GM18508 (cell line): ENCODE measurements around the gene WDR81.
A peak's percentile ranks its signal among the peaks of the same experiment; 100 is the strongest.
"Not testable (repeated sequence)": the region's sequence is repeated elsewhere in the genome, so short reads cannot be mapped to it uniquely, and the experiment has no call there.

Experiments
- ATAC-seq: cut with Tn5 transposase; IDR thresholded peaks from one replicate; pipeline ENCODE4 v1.9.1; 2021; ENCODE audit warnings: moderate number of reproducible peaks; ENCODE audit not compliant: insufficient read depth, unreplicated experiment

WDR81 gene

DNA sequence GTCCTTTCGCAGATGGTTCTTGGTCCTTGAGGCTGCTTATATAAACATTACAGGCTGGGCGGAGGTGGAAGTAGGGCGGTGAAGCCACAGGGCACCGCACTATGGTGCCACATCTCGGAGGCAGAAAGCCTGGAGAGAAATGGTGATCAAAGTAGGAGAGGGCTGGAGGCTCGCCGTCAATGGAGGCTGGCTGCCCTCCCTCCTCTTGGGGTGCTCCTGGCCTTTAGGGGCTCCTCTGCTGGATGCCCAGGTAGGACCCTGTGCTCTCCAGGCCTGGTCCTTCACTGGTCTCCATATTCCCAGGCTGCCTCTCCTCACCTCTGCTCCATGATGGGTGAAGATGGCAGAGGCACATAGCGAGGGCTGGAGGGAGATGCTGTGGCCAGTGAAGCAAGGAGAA is 12.2 kb upstream of the WDR81 start:
- ATAC-seq = no peak

DNA sequence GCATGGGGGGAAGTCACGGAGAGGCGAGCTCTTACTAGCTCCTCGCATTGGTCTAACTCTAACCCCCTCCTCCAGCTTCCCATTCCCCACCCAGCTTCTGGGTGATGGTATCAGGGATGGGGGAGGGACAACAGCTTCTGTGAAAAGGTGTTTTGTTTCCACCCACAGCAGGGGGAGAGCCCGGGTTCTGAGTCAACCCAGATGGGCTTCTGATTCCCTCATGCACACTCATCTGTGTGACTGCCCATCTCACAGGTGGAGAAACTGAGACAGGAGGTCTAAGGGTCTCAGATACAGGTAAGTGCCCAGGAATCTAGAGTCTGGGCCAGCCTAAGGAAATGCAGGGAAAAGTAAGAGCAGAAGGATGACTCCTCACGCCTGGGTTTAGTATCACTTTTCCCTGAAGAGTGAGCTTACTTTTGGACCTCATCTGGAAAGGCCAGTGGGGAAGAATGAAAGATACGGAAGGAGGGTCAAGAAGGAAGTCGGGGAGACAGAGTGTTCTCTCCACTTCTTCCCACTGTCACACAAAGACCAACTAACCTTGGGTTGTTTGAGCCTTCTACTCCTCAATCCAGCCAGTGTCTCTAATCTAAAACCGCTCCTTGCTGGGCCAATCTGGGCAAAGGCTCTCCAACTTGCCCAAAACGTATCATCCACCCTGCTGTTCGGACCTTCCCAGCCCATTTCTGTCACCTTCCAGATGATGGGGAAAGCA is 11.2 kb upstream of the WDR81 start:
- ATAC-seq = no peak

DNA sequence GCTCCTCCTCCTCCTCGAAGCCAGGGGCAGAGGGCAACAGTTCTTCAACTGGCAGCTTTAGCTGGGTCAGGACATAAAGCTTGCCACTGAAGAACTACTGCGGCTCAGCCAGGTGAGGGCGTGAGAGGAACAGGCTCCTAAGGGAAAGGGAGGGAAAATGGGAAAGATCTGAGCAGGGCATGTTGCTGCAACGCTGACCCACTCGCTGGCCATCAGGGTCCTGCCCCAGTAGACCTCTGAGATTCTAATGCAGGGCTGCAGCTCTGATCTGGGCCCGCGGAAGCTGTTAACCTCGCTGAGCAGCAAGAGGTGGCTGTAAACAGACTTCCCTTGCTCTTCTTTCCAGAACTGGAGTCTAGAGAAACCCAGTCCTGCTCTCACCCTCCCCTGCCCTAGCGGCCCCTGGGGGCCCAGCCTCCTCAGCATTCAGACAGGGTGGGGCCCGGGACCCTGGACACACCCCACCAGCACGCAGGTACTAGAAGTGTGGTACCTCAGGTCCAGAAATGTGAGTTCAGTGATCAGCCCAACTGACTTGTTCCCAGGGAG is 10.6 kb upstream of the WDR81 start:
- ATAC-seq = no peak

DNA sequence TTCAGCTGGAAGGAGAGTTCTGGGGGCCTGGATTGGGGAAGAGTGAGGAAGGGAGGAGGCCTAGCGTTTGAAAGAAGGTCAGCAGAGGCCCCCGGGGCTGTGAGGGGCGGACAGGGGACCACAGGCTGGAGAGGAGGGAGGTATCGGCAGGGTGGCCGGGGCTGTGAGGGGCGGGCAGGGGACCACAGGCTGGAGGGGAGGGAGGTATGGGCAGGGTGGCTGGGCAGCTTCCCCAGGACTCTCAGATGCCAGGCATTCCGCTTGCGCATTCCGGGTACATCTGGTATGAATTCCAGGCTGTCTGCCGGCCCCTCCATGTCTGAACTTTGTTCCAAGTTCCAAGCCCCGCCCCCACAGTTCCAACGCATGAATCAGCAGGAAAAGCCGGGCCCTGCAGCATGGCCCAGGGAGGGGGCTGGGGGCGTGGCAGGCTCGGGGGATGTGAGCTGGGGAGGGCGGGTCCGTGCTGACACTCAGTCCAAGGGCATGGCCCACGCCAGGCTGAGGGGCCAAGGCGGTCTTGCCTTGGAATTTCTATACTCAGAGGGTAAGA is 10.0 kb upstream of the WDR81 start:
- ATAC-seq = no peak

DNA sequence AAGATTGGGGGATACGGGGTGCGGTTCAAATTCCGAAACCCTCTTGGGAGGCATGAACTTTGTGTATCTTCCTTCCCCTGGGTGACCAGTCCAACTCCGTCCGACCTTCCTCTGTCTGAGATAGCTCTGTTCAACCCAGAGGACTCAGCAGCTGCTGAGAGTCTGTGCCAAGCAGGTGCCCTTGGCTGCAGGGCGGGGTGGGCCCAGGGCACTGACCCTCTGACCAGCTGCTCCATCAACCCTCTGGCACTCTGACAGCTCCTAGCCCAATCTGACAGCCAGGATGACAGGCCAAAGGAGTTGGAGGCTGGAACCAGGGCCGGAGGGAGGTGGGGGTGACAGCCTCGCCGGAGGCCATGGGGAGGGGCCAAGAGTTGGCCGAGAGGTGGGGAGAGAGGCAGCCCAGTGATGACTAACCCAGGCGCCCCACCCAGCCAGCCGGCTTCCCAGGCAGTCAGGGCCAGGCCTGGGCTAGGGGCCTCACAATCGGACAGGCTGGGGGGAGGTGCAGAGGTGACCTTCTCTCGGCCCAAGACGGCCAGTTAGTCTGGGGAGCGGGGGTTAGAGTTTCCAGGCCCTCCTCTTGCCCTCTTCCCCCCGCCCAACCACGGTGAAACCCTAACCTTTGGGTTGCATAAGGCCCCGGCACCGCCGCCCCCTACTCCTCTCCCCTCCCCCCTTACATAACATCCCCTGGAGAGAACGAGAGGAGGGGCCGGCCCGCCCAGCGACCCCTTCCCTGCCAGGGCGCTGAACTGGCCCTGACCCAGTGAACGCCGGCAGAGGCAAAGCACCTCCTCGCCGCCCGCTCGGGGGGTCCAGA is 9.3 kb upstream of the WDR81 start:
- ATAC-seq = no peak

DNA sequence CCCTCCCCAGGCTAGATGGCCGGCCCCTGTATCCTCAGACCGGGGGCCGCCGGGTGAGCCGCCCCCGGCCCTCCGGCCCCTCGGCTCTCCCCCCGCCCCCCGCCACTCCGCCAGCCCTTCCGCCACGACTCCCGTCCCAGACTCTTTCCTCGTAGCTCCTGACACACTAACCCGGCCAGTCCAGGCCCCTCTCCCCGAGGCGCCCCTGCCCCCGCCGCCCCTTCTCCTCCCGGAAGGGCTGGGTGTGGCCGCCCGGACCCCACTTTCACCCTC is 8.8 kb upstream of the WDR81 start:
- ATAC-seq = no peak

DNA sequence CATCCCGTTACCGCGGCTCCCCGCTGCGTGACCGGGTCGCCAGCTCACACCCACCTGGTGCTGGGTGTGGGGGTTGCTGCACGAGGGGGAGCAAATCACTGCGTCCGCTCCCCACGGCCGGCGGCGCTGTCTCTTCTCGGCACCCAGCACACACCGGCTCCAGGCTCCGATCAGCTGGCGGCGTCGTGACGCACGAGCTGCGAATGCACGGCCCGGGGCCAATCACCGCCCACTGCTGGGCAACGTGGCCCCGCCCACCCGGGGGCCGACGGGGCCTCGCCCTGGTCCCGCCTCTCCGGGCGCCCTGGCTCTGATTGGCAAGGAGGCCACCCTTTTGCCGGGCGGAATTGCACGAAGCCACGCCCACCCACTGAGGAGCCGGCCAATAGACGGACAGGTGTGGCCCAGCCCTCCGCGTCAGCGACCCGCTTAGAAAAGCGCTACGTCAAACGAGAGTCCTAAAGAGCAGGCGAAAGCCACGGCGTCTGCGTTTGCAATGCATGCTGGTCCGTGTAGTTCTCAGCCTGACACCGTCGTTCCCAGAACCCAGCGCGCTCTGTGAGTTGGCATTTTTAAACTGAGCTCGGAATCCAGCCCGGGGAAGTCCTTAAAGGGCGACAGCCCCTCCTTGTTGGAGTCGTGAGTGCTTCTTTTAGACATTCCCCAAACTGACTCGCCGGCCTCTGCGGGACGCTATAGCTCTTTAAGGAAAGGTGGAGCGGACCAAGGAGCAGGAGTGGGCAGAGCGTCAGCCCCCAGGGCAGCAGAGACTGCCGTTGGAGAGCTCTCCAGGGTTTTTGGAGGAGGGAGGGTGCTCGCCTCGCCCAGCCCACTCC is 8.2 kb upstream of the WDR81 start:
- ATAC-seq = peak; percentile 50

DNA sequence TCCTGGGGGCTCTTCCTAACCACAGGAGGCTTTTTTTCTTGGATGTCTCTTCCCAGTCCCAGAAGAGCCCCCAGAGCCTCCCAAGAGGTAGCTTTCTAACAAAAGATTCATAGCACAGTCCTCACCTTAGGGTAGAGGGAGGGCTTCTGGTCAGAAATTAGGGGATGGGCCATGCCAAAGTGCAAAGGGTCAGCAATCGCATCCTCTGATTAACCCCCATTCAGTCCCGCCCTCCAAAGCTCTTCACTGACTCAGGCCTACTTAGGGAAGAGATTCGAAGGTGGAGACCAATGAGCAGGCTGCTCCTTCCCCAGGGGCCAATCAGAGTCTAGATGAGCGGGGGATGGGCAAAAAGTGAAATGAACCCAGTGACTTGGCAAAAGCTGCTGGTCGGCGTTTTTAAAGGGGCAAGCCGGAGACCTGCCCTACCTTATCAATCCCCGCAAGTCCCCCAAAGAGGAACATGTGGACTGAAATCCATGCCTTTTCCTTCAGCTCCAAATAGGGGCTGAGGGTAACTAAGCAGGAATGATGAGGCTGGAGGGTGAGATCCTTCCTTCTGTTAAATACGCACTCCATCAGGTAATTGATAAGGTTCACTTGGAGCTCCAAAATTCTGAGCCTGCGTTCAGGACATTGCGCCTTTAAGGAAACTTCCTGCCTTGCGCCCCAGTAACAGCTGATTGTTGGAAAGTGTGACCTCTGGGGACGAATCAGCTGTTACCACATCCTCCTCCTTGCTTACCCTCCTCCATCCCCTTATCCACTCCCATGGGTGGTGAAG is 7.4 kb upstream of the WDR81 start:
- peak; percentile 36 for ATAC-seq

DNA sequence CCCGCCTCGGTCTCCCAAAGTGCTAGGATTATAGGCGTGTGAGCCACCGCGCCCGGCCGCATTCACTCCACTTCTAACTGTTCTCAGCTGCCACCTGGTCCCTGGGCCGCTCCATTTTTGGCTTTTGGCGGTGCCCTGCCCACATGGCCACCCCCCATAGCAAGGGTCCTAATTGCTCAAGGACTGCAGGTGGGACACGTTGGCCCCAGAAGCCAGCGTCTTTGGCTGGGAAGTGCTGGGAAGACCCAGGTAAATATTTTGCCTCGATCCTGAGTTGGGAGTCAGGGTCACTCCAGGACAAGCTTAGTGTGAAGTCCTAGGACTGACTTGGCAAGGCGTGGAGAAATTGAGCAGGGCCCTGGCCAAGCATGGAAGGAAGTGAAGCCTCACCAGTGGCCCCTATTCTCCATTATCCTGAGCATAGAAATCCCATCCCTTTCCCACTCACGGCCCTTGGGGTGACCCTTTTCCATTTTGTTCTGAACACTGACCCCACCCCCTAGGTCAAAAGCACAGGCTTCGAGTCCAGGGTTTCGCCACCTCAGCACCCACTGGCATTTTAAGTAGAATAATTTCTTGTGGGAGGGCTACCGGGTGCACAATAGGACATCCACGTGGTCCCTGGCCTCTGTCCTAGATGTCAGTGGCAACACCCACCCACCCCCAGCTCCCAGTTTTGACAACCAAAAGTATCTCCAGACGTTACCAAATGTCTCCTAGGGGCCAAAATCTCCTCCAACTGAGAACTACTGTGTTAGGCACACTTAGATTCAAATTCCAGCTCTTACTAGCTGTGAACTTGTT is 5.9 kb upstream of the WDR81 start:
- ATAC-seq = no peak

DNA sequence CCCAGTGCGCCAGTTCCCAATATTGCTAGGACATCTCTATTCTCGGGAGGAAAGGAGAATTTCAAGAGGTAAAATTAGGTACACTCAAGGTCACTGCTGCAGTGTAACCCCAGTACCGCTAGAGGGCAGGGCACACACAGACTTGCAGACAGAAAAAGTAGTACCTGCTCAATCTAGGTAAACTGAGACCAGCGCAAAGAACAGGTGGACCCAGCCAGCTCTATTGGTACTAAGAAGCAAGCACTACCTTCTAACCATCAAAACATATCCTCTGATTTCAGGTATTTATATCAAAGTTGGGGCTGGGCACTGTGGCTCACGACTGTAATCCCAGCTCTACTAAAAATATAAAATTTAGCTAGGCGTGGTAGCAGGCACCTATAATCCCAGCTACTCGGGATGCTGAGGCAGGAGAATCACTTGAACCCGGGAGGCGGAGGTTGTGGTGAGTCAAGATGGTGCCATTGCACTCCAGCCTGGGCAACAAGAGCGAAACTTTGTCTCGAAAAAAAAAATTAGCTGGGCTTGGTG is 3.6 kb upstream of the WDR81 start:
- no peak for ATAC-seq

DNA sequence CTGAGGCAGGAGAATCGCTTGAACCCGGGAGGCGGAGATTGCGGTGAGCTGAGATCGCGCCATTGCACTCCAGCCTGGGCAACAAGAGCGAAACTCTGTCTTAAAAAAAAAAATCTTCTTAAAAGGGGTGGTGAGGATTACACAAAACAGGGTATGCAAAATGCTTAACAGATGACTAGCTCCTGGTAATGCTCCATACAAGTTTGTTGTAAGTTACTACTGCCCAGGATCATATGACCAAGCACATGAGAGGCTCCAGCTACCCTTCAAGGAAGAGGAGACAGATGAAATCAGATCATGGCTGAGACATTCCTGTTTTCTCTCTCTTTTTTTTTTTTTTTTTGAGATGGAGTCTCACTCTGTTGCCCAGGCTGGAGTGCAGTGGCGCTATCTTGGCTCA is 2.5 kb upstream of the WDR81 start:
- ATAC-seq = not testable (repeated sequence)

DNA sequence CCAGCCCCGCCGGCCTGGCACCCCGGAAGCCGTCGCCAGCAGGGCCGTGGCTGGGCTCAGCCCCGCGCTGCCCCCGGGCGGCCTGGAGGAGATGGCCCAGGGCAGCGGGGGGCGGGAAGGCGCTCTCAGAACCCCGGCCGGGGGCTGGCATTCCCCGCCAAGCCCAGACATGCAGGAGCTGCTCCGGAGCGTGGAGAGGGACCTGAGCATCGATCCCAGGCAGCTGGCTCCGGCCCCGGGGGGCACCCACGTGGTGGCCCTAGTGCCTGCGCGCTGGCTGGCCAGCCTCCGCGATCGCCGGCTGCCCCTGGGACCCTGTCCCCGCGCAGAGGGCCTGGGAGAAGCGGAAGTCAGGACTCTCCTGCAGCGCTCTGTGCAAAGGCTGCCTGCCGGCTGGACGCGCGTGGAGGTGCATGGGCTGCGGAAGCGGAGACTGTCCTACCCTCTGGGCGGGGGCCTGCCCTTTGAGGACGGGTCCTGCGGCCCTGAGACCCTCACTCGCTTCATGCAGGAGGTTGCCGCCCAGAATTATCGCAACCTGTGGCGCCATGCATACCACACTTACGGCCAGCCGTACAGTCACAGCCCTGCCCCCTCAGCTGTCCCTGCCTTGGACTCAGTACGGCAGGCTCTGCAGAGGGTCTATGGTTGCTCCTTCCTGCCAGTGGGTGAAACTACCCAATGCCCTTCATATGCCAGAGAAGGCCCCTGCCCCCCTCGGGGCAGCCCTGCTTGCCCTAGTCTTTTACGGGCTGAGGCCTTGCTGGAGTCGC is 551 bp downstream of the WDR81 start:
- ATAC-seq = no peak

DNA sequence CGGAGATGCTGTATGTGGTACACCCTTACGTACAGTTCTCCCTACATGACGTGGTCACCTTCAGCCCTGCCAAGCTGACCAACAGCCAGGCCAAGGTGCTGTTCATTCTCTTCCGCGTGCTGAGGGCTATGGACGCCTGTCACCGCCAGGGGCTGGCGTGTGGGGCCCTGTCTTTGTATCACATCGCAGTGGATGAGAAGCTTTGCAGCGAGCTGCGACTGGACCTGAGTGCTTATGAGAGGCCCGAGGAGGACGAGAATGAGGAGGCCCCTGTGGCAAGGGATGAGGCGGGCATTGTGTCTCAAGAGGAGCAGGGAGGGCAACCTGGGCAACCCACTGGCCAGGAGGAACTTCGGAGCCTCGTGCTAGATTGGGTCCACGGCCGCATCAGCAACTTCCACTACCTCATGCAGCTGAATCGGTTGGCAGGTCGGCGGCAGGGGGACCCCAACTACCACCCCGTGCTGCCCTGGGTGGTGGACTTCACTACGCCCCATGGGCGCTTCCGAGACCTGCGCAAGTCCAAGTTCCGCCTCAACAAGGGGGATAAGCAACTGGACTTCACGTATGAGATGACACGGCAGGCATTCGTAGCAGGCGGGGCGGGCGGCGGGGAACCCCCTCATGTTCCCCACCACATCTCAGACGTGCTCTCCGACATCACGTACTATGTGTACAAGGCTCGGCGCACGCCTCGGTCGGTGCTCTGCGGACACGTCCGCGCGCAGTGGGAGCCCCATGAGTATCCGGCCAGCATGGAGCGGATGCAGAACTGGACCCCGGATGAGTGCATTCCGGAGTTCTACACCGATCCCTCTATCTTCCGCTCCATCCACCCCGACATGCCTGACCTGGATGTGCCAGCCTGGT is 1.4 kb downstream of the WDR81 start:
- ATAC-seq = no peak

DNA sequence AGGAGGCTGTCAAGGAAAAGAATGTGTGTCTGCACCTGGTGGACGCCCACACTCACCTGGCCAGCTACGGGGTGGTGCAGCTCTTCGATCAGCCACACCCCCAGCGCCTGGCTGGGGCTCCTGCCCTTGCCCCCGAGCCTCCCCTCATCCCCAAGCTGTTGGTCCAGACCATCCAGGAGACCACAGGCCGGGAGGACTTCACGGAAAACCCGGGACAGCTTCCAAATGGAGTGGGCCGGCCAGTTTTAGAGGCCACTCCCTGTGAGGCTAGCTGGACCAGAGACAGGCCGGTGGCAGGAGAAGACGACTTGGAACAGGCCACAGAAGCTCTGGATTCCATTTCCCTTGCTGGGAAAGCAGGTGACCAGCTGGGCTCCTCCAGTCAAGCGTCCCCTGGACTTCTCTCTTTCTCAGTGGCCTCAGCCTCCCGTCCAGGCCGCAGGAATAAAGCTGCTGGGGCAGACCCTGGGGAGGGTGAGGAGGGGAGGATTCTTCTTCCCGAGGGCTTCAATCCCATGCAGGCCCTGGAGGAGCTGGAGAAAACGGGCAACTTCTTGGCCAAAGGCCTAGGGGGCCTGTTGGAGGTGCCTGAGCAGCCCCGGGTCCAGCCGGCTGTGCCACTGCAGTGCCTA is 2.2 kb downstream of the WDR81 start:
- no peak for ATAC-seq

DNA sequence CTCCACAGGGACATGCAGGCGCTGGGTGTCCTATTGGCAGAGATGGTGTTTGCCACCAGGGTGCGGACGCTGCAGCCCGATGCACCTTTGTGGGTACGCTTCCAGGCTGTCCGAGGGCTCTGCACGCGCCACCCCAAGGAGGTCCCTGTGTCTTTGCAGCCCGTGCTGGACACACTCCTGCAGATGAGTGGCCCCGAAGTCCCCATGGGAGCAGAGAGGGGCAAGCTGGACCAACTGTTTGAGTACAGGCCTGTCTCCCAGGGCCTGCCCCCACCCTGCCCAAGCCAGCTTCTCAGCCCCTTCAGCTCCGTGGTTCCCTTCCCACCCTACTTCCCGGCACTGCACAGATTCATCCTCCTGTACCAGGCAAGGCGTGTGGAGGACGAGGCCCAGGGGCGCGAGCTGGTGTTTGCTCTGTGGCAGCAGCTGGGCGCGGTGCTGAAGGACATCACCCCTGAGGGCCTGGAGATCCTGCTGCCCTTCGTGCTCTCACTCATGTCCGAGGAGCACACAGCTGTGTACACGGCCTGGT is 2.8 kb downstream of the WDR81 start:
- no peak for ATAC-seq

DNA sequence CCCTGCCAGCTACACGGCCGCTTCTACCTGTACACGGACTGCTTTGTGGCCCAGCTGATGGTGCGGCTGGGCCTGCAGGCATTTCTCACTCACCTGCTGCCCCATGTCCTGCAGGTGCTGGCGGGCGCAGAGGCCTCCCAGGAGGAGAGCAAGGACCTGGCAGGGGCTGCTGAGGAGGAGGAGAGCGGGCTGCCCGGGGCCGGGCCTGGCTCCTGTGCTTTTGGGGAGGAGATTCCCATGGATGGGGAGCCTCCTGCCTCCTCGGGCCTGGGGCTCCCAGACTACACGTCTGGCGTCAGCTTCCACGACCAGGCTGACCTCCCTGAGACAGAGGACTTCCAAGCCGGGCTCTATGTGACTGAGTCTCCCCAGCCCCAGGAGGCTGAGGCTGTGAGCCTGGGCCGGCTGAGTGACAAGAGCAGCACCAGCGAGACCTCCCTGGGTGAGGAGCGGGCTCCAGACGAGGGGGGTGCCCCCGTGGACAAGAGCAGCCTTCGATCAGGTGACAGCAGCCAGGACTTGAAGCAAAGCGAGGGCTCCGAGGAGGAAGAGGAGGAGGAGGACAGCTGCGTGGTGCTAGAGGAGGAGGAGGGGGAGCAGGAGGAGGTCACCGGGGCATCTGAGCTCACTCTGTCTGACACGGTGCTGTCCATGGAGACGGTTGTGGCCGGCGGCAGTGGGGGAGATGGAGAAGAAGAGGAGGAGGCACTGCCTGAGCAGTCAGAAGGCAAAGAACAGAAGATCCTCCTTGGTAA is 3.5 kb downstream of the WDR81 start:
- no peak for ATAC-seq
